Coronary artery (tissue), 2 donors: Measurements from ENCODE around the gene AHNAK2.

Experiments used
- DNase-seq: peaks from one replicate; pipeline ENCODE4 v3.0.0-alpha.2; 2017; ENCODE audit warnings: low spot score
- H3K27ac ChIP-seq, 2 donors: fragments of 200-600 bp; sonication (generic); one replicate each; pipeline ENCODE4 v1.5.1; 2016 to 2019
- H3K4me3 ChIP-seq: fragments of 200-600 bp; sonication (generic); 2 replicates; pipeline ENCODE4 v1.5.1; 2016; ENCODE audit warnings: mild to moderate bottlenecking, moderate library complexity
- TF ChIP-seq, protein P1 (sequence below): fragments of 200-600 bp; sonication (generic); IDR thresholded peaks from one replicate; pipeline ENCODE4 v1.5.1; 2019; ENCODE audit warnings: antibody characterized with exemption

AHNAK2 gene

DNA sequence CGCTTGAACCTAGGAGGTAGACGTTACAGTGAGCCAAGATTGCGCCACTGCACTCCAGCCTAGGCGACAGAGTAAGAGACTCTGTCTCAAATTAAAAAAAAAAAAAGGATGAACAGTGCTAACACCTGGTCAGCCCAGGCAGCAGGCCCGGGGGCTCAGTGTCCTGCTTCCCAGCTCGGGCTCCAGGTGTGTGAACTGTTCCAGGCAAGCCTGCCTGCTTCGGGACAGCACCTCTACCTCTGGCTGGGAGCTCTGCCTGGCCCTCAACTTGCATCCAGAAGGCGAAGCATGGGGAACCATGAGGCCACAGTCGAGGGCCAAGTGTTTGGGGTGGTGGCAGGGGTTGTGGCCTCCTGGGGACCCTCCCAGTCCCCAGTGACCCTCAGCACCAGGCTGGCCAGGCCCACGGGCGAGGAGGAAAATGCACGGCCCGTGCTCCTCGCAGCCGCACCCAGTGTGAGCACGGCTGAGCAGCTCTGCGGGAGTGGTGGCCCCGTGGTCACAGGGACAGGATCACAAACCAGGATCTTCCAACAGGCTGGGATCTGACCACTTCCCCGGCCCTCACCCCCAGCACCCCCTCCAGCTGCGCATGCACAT is 27.3 kb upstream of the AHNAK2 start:
- DNase-seq = no peak
- TF ChIP-seq, protein P1, sequence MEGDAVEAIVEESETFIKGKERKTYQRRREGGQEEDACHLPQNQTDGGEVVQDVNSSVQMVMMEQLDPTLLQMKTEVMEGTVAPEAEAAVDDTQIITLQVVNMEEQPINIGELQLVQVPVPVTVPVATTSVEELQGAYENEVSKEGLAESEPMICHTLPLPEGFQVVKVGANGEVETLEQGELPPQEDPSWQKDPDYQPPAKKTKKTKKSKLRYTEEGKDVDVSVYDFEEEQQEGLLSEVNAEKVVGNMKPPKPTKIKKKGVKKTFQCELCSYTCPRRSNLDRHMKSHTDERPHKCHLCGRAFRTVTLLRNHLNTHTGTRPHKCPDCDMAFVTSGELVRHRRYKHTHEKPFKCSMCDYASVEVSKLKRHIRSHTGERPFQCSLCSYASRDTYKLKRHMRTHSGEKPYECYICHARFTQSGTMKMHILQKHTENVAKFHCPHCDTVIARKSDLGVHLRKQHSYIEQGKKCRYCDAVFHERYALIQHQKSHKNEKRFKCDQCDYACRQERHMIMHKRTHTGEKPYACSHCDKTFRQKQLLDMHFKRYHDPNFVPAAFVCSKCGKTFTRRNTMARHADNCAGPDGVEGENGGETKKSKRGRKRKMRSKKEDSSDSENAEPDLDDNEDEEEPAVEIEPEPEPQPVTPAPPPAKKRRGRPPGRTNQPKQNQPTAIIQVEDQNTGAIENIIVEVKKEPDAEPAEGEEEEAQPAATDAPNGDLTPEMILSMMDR = no peak
- Histone ChIP-seq H3K27ac (no peak overlapping the region), H3K4me3 (no peak overlapping the region)

DNA sequence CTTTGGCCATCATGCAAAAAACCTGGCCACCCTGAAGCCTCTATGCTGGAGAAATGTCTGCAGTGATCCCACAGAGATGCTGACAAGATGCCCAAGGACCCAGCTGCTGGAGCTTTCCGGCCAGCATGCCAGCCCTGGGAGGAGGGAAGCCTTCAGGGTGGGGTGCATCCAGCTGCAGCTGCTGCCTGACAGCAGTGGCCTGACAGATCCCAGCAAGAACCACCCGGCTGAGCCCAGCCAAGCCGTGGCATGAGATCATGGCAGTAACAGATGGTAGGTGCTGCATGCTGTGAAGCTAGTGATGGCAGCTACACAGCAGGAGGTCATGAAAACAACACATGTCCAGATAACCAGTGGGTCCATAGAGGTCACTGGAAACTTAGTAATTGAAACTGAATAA is 21.2 kb upstream of the AHNAK2 start:
- no peak for DNase-seq
- Histone ChIP-seq H3K4me3 (no peak overlapping the region), H3K27ac (no peak overlapping the region)
- TF ChIP-seq, protein P1 = no peak

- Histone ChIP-seq H3K27ac (no peak overlapping the region), H3K4me3 (no peak overlapping the region)
- TF ChIP-seq, protein P1 = no peak
- DNase-seq = no peak
These were observed 20.6 kb upstream of the AHNAK2 start for GRCh38 chr14:104998801-104999200.

GRCh38 chr14:104996483-104996882 is 18.3 kb upstream of the AHNAK2 start:
- TF ChIP-seq, protein P1 = no peak
- no peak for DNase-seq
- H3K27ac ChIP-seq = no peak overlapping the region
- H3K4me3 ChIP-seq = no peak overlapping the region

GRCh38 chr14:104996032-104996431 is 17.9 kb upstream of the AHNAK2 start:
- no peak overlapping the region for H3K27ac ChIP-seq
- no peak for DNase-seq
- TF ChIP-seq, protein P1 = no peak
- no peak overlapping the region for H3K4me3 ChIP-seq

DNA sequence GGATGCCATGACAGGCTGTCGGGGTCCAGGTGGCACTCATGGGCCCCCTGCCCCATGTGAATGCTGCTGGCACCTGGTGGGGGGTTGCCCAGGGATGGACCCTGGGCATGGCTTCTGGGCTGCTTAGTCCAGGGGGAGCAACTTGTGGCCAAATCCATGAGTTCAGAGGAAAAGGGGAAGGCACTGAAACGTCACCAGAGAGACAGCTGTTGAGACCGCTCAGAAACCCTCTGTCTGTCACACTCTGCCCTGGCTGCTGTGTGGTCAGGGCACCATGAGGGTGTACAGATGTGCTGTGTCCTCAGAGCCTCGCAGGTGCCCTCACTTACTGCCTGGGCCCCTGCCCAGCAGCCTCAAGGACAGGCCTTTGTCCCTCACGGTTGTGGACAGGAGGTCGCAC is 16.8 kb upstream of the AHNAK2 start:
- H3K27ac ChIP-seq = no peak overlapping the region

More for the DNA sequence above, 16.8 kb upstream of the AHNAK2 start:
- H3K4me3 ChIP-seq = no peak overlapping the region
- DNase-seq = no peak
- TF ChIP-seq, protein P1 = no peak
